Measurements from ENCODE around the gene ITGB4.
A peak's percentile ranks its signal among the peaks of the same experiment; 100 is the strongest.

The ITGB4 gene

GRCh38 chr17:75731086-75731715 lies 9.9 kb downstream of the ITGB4 start:
- no peak for DNase-seq (ENCODE audit: low read depth in 2 of 2)

DNA sequence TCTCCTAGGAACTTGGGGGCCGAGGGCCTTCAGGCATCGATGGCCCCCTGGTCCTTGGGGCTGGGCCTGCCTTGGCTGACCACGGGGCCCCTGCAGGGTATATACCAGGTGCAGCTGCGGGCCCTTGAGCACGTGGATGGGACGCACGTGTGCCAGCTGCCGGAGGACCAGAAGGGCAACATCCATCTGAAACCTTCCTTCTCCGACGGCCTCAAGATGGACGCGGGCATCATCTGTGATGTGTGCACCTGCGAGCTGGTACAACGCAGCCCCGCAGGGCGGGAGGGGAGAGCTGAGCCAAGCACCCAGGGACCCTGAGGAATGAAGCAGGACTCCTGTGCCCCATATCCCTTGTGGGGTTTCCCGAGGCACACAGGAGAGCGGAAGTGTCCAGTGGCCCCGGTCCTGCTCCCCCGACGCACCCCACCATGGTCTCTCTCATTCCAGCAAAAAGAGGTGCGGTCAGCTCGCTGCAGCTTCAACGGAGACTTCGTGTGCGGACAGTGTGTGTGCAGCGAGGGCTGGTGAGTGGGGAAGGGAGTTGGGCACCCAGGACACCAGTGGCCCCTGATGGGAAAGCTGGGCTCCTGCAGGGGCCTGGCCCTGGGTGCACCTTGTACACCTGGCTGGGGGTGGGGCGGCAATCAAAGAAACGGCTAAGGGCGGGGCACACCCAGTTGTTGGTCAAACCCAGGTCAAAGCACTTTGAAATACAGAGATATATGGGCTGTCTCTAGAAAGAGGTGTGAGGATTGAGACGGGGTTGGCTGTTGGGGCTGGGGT lies 10.6 kb downstream of the ITGB4 start:
- DNase-seq (ENCODE audit: low read depth in 2 of 2), result no peak

- no peak for DNase-seq (ENCODE audit: low read depth in 2 of 2)
These were observed 12.2 kb downstream of the ITGB4 start for GRCh38 chr17:75733471-75733870.

GRCh38 chr17:75734674-75735294 lies 13.5 kb downstream of the ITGB4 start:
- no peak for DNase-seq (ENCODE audit: low read depth in 2 of 2)

DNA sequence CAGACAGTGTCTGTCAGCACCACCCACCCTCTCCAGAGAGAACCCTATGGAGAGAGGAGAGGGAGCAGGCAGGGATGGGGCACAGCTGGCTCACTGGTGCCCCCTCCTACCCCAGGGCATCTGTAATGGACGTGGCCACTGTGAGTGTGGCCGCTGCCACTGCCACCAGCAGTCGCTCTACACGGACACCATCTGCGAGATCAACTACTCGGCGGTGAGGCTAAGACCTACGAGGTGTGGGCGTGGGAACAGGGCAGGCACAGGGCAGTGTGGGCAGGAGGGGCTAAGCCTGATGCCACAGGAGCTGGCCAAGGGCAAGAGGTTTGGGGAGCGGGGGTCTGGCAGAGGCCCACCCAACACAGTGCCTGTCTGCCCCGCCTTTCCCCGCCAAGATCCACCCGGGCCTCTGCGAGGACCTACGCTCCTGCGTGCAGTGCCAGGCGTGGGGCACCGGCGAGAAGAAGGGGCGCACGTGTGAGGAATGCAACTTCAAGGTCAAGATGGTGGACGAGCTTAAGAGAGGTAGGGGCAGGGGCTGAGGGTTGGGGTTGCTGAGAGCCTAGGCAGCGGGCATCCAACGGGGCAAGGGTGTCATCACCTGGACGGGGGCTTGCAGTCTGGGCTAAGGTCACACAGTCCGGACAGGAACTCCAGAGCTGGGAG lies 15.0 kb downstream of the ITGB4 start:
- DNase-seq (ENCODE audit: low read depth in 2 of 2), result no peak

DNA sequence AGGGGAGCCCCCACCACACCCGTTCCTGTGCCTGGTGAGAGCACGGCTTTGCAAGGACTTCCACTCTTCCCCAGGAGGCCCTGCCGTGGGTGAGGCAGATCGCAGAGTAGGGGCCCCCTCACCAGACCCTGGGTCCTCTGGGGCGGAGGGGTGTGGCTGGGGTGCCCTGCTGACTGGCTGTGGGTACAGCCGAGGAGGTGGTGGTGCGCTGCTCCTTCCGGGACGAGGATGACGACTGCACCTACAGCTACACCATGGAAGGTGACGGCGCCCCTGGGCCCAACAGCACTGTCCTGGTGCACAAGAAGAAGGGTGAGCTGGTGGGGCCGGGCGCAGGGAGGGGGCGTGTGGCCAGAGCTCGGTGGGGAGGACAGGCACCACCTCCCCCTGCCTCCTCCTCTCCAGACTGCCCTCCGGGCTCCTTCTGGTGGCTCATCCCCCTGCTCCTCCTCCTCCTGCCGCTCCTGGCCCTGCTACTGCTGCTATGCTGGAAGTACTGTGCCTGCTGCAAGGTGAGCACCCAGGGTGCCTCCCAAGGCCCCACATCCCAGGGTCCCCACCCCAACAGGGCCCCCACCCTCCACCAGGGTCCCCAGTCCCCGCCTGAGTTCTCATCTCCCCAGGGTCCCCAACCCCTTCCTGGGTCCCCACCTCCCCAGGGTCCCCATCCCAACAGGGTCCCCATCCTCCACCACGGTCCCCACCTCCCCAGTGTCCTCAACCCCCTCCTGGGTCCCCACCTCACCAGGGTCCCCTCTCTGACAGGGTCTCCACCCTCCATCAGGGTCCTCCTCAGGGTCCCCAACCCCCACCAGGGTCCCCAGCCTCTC lies 16.1 kb downstream of the ITGB4 start:
- DNase-seq (ENCODE audit: low read depth in 2 of 2), result no peak

DNA sequence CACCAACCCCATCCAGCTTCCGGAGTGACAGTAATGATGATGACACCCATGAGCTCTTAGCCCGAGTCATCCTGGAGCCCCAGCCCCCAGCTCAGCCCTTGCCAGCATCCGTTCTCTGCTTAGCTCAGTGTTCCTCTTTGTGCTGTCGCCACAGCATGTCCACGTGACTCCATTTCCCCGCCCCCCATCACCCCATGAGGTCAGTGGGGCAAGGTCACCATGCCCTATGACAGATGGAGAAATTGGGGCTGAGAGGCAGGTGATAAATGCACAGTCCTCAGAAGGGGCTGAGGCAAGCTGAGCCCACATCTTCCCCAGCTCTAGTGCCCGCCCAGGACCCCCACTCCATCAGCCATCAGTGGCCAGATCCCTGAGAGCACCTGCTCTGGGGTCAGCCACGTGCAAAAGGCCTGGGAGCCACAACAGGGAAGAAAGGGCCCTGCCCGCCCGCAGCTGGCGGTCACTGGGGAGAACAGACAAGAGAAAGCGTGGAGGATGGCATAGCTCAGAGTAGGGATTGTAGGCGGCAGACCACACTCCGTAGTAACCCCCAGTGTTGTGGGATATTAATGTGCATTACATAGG lies 17.1 kb downstream of the ITGB4 start:
- no peak for DNase-seq (ENCODE audit: low read depth in 2 of 2)

DNA sequence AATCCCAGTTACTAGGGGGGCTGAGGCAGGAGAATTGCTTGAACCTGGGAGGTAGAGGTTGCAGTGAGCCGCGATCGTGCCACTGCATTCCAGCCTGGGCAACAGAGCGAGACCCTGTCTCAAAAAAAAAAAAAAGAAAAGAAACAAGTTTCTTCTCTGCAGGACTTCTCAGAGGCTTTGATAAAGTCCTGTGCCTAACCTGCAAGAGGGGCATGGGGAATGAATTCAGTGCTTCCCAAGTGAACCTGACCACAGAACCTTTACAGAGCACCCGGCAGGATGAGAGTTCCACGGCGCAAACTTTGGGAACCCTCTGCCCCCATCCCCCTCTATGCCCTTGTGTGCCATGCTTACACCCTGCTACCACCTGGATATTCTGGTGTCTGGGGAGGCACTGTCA lies 17.9 kb downstream of the ITGB4 start:
- no peak for DNase-seq (ENCODE audit: low read depth in 2 of 2)

- no peak for DNase-seq (ENCODE audit: low read depth in 2 of 2)
These were observed 18.5 kb downstream of the ITGB4 start for GRCh38 chr17:75739801-75740200.

DNA sequence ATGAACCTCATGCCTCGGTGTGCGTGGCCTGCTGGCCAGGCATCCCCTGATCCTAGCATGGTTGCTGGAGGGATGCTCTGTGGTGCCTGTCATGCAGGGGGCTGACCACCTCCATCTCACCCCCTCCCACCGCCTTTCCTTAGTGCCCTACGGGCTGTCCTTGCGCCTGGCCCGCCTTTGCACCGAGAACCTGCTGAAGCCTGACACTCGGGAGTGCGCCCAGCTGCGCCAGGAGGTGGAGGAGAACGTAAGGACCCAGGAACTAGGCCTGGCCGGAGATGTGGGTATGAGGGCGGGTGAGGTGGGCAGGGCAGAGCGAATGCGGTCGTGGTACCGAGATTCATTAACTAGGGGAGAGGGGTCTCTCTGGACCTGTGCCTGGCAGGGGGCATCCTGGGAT lies 19.0 kb downstream of the ITGB4 start:
- no peak for DNase-seq (ENCODE audit: low read depth in 2 of 2)

DNA sequence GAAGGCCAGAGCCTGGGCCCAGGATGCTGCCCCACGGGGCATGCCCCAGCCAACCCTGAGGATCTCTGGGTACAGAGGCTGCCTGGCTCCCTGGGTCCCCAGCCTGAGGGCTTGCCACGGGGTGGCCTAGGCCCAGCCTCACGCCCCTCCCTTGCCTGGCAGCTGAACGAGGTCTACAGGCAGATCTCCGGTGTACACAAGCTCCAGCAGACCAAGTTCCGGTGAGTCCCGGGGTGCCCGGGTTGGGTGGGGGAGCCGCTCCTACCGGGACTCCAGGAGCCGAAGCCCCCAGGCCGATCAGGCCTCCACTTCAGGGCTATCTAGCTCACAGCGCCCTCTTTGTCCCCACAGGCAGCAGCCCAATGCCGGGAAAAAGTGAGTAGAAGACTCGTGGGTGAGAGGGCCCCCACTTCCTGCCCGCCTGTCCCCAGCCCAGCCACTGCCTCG lies 19.4 kb downstream of the ITGB4 start:
- DNase-seq (ENCODE audit: low read depth in 2 of 2), result no peak

- no peak for DNase-seq (ENCODE audit: low read depth in 2 of 2)
These were observed 21.1 kb downstream of the ITGB4 start for GRCh38 chr17:75742337-75742736.

DNA sequence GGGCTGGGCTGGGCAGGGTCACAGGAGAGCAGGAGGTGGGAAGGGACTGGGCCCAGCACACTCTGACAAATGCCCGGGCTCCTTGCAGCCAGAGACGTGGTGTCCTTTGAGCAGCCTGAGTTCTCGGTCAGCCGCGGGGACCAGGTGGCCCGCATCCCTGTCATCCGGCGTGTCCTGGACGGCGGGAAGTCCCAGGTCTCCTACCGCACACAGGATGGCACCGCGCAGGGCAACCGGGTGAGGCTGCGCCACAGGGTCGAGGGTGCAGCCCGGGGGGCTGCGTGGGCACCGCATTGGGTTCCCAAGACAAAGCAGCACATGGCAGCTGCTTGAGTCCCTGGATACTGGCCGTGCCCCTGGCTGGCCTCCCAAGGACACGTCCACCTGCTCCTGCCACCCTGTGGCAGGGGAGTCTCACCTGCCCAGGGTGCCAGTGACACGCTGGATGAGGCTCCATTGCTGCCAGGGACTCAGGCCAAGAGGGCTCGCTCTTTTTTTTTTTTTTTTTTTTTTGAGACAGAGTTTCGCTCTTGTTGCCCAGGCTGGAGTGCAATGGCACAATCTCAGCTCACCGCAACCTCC lies 22.5 kb downstream of the ITGB4 start:
- DNase-seq (ENCODE audit: low read depth in 2 of 2), result no peak

DNA sequence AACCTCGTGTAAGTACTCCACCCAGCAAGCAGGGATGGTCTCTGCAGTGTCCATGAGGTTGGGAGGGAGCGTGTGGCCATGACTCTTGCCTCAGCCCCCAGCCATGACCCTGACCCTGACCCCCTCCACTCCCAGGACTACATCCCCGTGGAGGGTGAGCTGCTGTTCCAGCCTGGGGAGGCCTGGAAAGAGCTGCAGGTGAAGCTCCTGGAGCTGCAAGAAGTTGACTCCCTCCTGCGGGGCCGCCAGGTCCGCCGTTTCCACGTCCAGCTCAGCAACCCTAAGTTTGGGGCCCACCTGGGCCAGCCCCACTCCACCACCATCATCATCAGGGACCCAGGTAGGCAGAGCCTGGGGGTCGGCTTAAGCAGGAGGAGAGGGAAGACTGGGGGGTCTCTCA lies 27.4 kb downstream of the ITGB4 start:
- no peak for DNase-seq (ENCODE audit: low read depth in 2 of 2)

- peak; percentile 76 to 77 for DNase-seq (ENCODE audit: low read depth in 2 of 2)
These were observed 28.5 kb downstream of the ITGB4 start for GRCh38 chr17:75749545-75750389.

GRCh38 chr17:75750661-75751423 lies 29.6 kb downstream of the ITGB4 start:
- DNase-seq (ENCODE audit: low read depth in 2 of 2), result no peak

GRCh38 chr17:75751676-75752404 lies 30.6 kb downstream of the ITGB4 start:
- DNase-seq (ENCODE audit: low read depth in 2 of 2), result no peak

DNA sequence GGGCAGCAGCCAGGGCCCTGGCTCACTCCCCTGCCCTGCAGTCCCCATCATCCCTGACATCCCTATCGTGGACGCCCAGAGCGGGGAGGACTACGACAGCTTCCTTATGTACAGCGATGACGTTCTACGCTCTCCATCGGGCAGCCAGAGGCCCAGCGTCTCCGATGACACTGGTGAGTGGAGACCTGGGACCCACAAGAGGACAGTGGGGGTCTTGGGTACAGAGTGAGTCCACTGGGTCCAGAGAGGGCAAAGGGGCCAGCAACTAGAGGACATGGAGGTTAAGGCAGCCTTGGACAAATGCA lies 31.1 kb downstream of the ITGB4 start:
- DNase-seq (ENCODE audit: low read depth in 2 of 2), result no peak
